Psoas muscle (tissue), 8 donors: Measurements from ENCODE around the gene AXIN1. TPM values are rescaled to one million over a fixed set of nuclear protein-coding genes. Genes with fewer than 3 reads are reported as not detected.

Source experiments
- ATAC-seq, 4 donors: fragments of 200-7000 bp; cut with Tn5 transposase; one replicate each; pipeline ENCODE4 v1.9.1; 2020; ENCODE audit warnings: moderate library complexity in 3 of 4, mild to moderate bottlenecking in 2 of 4
- DNase-seq, 2 donors: peaks; one replicate each; pipeline ENCODE4 v3.0.0-alpha.2; 2020
- H3K27ac ChIP-seq: fragments of 200-600 bp; one replicate; pipeline ENCODE4 v1.8.0; 2022
- H3K27me3 ChIP-seq, 3 donors: fragments of 200-600 bp in 1 of 3; one replicate each; pipeline versions ENCODE4 v1.6.1 to v1.8.0; 2013 to 2022; ENCODE audit warnings: low read length in 2 of 3, mild to moderate bottlenecking in 2 of 3, moderate library complexity in 1 of 3; ENCODE audit not compliant: insufficient read depth in 3 of 3
- H3K36me3 ChIP-seq, 2 donors: fragments of 200-600 bp in 1 of 2; one replicate each; pipeline versions ENCODE4 v1.6.1 to v1.8.0; 2013 to 2022; ENCODE audit warnings: low read depth in 1 of 2, mild to moderate bottlenecking in 1 of 2, moderate library complexity in 1 of 2; ENCODE audit not compliant: insufficient read depth in 1 of 2
- H3K4me1 ChIP-seq: fragments of 200-600 bp; one replicate; pipeline ENCODE4 v1.8.0; 2022
- H3K4me3 ChIP-seq: fragments of 200-600 bp; one replicate; pipeline ENCODE4 v1.8.0; 2022; ENCODE audit warnings: mild to moderate bottlenecking
- H3K9me3 ChIP-seq: fragments of 200-600 bp; one replicate; pipeline ENCODE4 v1.8.0; 2022
- WGBS, 3 donors: extraction: QIAGEN DNeasy Blood & Tissue Kit; methylation state at CpG; one replicate each; pipeline versions ENCODE4 v1.1.6 to v1.1.7; 2013; 5-methylcytosine and 5-hydroxymethylcytosine counted together
- intact Hi-C, 2 donors: fragments of 100-400 bp; cut with DNase I; formaldehyde crosslinking; loops; one replicate each; pipeline versions ENCODE4 v1.11.0 to v1.14.2; 2022
- polyA plus RNA-seq, 3 donors: library from polyadenylated mRNA; stranded (reverse); fragments of 200-250 nt; gene quantifications; one replicate each; pipeline ENCODE4 v1.2.3, GENCODE V29; 2013
- total RNA-seq, 4 donors: library from RNA; stranded (reverse); fragmentation: NEBNext Ultra II Directional in 2 of 4; extraction: Animal tissue kit (Norgen Biotek cat#: 25700) in 2 of 4; gene quantifications; one replicate each; pipeline versions ENCODE4 v1.2.1 to v1.2.4, GENCODE V29; 2021 to 2023
- TF ChIP-seq, protein P1 (sequence below): fragments of 200-600 bp; IDR thresholded peaks from one replicate; pipeline ENCODE4 v1.8.0; 2022; ENCODE audit warnings: antibody characterized with exemption
- donor health status: healthy with polysubstance abuse.
- donor health status: DM: no; HTN: no; CAD: no; lungs with moderate emphysema.
- donor health status: Bipolar disorder and iron deficiency.
- donor health status: healthy.
- donor health status: DM: yes; HTN: yes; CAD: no.
- donor health status: DM: no; HTN: no; CAD: no.
- donor health status: DM: no; HTN: no; CAD: no.
- donor health status: DM: yes; HTN: yes; CAD: no.

Gene AXIN1
- total and polyA plus RNA-seq, 7 donors: 12.1 to 32.3 (median 23.2) TPM

DNA sequence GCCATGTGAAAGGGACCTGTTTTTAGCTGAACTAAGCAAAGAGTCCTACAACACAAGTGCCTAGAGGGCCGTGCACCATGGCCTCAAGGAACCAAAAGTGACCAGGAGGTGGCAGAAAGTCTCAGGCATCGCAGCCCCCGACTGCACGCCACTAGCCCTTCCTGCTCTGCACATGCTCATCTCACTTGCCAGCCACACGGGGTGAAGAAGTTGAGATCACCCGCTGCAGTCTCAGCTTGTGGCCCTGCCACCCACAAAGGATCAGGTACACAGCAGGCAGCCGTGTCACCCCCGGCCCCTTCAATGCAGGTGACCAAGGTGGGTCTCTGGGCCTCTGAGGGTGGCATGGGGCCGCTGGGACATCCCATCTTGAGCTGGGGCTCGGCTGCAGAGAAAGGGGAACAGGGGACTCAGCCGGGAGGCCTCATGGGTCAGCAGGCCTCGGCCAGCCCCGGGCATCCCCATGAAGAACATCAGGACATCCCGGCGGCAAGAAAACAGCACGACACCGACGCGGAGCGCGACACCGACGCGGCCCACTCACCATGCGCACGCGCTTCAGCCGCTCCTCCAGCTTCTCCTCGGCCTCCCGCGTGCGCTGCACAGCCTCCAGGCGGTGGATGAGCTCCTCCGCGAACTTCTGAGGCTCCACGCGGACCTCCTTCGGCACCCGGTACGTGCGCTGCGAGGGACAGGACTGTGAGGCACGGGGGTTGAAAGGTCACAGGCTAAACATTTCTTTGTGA, 48.6 kb downstream of the AXIN1 start:
- TF ChIP-seq, protein P1, sequence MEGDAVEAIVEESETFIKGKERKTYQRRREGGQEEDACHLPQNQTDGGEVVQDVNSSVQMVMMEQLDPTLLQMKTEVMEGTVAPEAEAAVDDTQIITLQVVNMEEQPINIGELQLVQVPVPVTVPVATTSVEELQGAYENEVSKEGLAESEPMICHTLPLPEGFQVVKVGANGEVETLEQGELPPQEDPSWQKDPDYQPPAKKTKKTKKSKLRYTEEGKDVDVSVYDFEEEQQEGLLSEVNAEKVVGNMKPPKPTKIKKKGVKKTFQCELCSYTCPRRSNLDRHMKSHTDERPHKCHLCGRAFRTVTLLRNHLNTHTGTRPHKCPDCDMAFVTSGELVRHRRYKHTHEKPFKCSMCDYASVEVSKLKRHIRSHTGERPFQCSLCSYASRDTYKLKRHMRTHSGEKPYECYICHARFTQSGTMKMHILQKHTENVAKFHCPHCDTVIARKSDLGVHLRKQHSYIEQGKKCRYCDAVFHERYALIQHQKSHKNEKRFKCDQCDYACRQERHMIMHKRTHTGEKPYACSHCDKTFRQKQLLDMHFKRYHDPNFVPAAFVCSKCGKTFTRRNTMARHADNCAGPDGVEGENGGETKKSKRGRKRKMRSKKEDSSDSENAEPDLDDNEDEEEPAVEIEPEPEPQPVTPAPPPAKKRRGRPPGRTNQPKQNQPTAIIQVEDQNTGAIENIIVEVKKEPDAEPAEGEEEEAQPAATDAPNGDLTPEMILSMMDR: peak; percentile 9
- H3K4me1 ChIP-seq: no peaks in the 10 kb centered on the region
- H3K36me3 ChIP-seq: peaks cover 0 to 58% of the 10 kb centered on the region in 2 donors
- ATAC-seq: peak in 2 of 4 donors; percentile 55 to 65
- no peak overlapping the region for H3K4me3 ChIP-seq
- no peaks in the 10 kb centered on the region for H3K27me3 ChIP-seq
- intact Hi-C loops: no loop called here
- no peaks in the 10 kb centered on the region for H3K9me3 ChIP-seq
- no peak for DNase-seq
- no peak overlapping the region for H3K27ac ChIP-seq
- WGBS, 3 donors: 85 to 90% (median 88%) methylated on average over 43 of the region's 43 CpGs

DNA sequence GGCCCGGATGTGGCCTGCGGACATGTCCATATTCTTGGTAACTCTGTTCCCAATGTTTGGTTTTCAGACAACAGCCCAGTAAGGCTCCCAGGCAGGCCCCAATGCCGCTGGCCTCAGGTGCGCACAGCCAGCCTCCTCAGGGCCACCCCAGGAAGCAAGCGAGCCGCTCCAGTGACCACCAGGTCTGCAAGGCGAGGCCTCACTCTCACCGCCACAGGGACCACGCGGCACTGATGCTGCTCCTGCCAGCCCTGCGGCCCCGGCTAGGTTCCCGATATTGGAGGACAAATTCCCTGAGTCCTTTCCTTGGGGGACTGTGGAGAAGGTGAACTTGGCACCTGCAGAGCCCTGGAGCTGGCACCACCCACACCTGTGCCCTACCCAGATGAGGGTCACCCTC, 50.6 kb downstream of the AXIN1 start:
- intact Hi-C loops: no loop called here
- 96 to 98% (median 96%) methylated on average over 13 of the region's 13 CpGs for WGBS, 3 donors

DNA sequence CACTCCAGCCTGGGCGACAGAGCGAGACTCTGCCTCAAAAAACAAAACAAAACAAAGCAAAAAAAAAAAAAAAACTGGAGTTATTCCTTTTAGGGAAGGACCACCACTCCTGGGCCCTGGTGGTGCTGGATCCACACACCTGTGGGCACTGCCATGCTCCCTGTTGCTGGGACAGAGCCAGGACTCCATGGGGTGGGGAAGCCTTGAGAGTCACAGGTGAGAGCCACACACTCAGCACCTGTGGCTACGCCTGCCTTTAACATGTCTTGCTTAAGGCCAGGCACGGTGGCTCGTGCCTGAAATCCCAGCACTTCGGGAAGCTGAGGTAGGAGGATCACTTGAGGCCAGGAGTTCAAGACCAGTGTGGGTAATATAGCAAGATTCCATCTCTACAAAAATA, 51.3 kb downstream of the AXIN1 start:
- DNase-seq (no peak), ATAC-seq (no peak)
- 91 to 98% (median 97%) methylated on average over 5 to 6 of the region's 6 CpGs for WGBS, 3 donors
- intact Hi-C loops: no loop called here
- peaks cover 0 to 55% of the 10 kb centered on the region in 2 donors for H3K36me3 ChIP-seq
- no peaks in the 10 kb centered on the region for H3K27me3 ChIP-seq
- H3K4me3 ChIP-seq: no peak overlapping the region
- H3K27ac ChIP-seq: no peak overlapping the region
- H3K4me1 ChIP-seq: no peaks in the 10 kb centered on the region
- TF ChIP-seq, protein P1: no peak
- H3K9me3 ChIP-seq: no peaks in the 10 kb centered on the region

More for the DNA sequence above, 50.6 kb downstream of the AXIN1 start:
- no peaks in the 10 kb centered on the region for H3K4me1 ChIP-seq
- H3K27ac ChIP-seq: no peak overlapping the region
- no peaks in the 10 kb centered on the region for H3K27me3 ChIP-seq
- no peak for DNase-seq
- H3K36me3 ChIP-seq: peaks cover 0 to 56% of the 10 kb centered on the region in 2 donors
- no peak overlapping the region for H3K4me3 ChIP-seq
- ATAC-seq: no peak
- H3K9me3 ChIP-seq: no peaks in the 10 kb centered on the region
- TF ChIP-seq, protein P1: no peak

DNA sequence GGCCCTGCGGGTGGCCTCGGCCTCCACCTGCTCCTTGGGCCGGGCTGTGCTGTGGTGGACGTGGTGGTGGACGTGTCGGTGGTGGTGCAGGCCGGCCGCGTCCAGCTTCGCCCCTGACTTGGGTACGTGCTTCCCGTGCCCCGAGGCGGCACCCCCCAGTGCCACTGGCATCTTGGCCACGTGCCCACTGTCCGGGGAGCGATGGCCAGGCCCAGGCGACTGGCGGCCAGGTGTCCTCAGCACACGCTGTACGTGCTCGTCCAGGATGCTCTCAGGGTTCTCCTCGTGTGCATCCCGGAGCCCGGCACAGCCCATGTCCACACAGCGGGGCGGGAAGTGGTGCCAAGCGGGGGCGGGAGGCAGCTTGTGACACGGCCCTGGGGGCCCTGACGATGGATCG, 54.7 kb downstream of the AXIN1 start:
- peaks cover 0 to 43% of the 10 kb centered on the region in 2 donors for H3K36me3 ChIP-seq
- WGBS, 3 donors: 93% methylated on average over 31 to 32 of the region's 32 CpGs
- no peak overlapping the region for H3K27ac ChIP-seq
- no peaks in the 10 kb centered on the region for H3K9me3 ChIP-seq
- H3K27me3 ChIP-seq: no peaks in the 10 kb centered on the region
- TF ChIP-seq, protein P1: no peak
- H3K4me1 ChIP-seq: no peaks in the 10 kb centered on the region
- H3K4me3 ChIP-seq: no peak overlapping the region
- intact Hi-C loops: no loop called here
- DNase-seq (no peak), ATAC-seq (no peak)
